A549 (cell line): ENCODE results near the gene BMP7.

Experiments
- CTCF ChIP-seq: fragments of >200 bp; sonication (Bioruptor Twin); formaldehyde crosslinking; IDR thresholded peaks from 3 replicates; pipeline ENCODE4 v1.5.1; 2016
- GATA3 ChIP-seq: IDR thresholded peaks from 2 replicates; pipeline ENCODE4 v1.6.1; 2012; ENCODE audit warnings: borderline replicate concordance
- JUN ChIP-seq, 2 experiments: fragments of >200 bp; sonication (Bioruptor Twin); formaldehyde crosslinking; IDR thresholded peaks; 2 replicates in 1 of 2; 3 replicates in 1 of 2; pipeline ENCODE4 v1.6.1; 2016 to 2017
- POLR2A ChIP-seq: IDR thresholded peaks from 2 replicates; pipeline ENCODE4 v1.6.1; 2012; ENCODE audit warnings: mild to moderate bottlenecking, low read length
- RCOR1 ChIP-seq: fragments of 150-350 bp; IDR thresholded peaks from 2 replicates; pipeline ENCODE4 v1.6.1; 2014; ENCODE audit warnings: antibody characterized with exemption, low read length, low read depth
- SMC3 ChIP-seq: fragments of >200 bp; sonication (Bioruptor Twin); formaldehyde crosslinking; IDR thresholded peaks from 3 replicates; pipeline ENCODE4 v1.6.1; 2018; ENCODE audit warnings: inconsistent platforms

- no peak for TF ChIP-seq SMC3
- TF ChIP-seq GATA3: no peak
- TF ChIP-seq CTCF: no peak
- TF ChIP-seq POLR2A: no peak
- TF ChIP-seq JUN (IDR thresholded peaks at IDR 0.05): no peak
- no peak for TF ChIP-seq RCOR1
Measured at GRCh38 chr20:57220337-57221145, 45.9 kb downstream of the BMP7 start.
